Adrenal gland (tissue), 12 donors: Measurements from ENCODE around the gene SORT1. TPM values are rescaled to one million over a fixed set of nuclear protein-coding genes. Genes with fewer than 3 reads are reported as not detected.
"Not testable (repeated sequence)": the region's sequence is repeated elsewhere in the genome, so short reads cannot be mapped to it uniquely, and the experiment has no call there.

Experiments
- DNase-seq, 7 donors: peaks; one replicate each; pipeline ENCODE4 v3.0.0-alpha.2; 2019 to 2020
- H3K27ac ChIP-seq, 5 donors: fragments of 200-600 bp; sonication (generic) in 4 of 5; 1 replicate in 3 of 5; 2 replicates in 2 of 5; pipeline versions ENCODE4 v1.5.1 to v1.8.0; 2016 to 2020; ENCODE audit warnings: mild to moderate bottlenecking in 1 of 5
- H3K27me3 ChIP-seq: fragments of 200-600 bp; 2 replicates; pipeline ENCODE4 v1.8.0; 2021
- H3K36me3 ChIP-seq, 2 donors: fragments of 200-600 bp; replicated peaks in 1 of 2; 1 replicate in 1 of 2; 2 replicates in 1 of 2; pipeline versions ENCODE4 v1.5.1 to v1.8.0; 2018 to 2022
- H3K4me1 ChIP-seq, 2 donors: fragments of 200-600 bp; replicated peaks in 1 of 2; 1 replicate in 1 of 2; 2 replicates in 1 of 2; pipeline versions ENCODE4 v1.5.1 to v1.8.0; 2018 to 2021
- H3K4me3 ChIP-seq, 4 donors: fragments of 200-600 bp; sonication (generic) in 3 of 4; one replicate each; pipeline ENCODE4 v1.5.1; 2016 to 2018
- H3K9me3 ChIP-seq, 3 donors: fragments of 200-600 bp; sonication (generic) in 1 of 3; replicated peaks in 1 of 3; 1 replicate in 2 of 3; 2 replicates in 1 of 3; pipeline versions ENCODE4 v1.5.1 to v1.8.0; 2016 to 2021
- POLR2A ChIP-seq, 2 donors: fragments of 450-650 bp; IDR thresholded peaks; one replicate each; pipeline ENCODE4 v1.6.1; 2017; ENCODE audit warnings: antibody characterized with exemption in 2 of 2, mild to moderate bottlenecking in 2 of 2, moderate library complexity in 1 of 2
- WGBS, 4 donors: extraction: QIAGEN DNeasy Blood & Tissue Kit in 2 of 4; methylation state at CpG; one replicate each; pipeline versions ENCODE4 v1.1.5 to v1.1.7; 2013 to 2017; 5-methylcytosine and 5-hydroxymethylcytosine counted together
- intact Hi-C, 2 donors: fragments of 100-400 bp; cut with DNase I; formaldehyde crosslinking; loops; one replicate each; pipeline versions ENCODE4 v1.14.1 to v1.15.0; 2022 to 2023
- polyA plus RNA-seq, 3 donors: library from polyadenylated mRNA; stranded (reverse); fragments of 200-250 nt in 2 of 3; fragments of 350-450 nt in 1 of 3; fragmentation: Illumina TruSeq in 1 of 3; extraction: RNeasy Lipid Tissue Mini Kit (QIAGEN cat#74804) in 1 of 3; gene quantifications; one replicate each; pipeline ENCODE4 v1.2.3, GENCODE V29; 2013 to 2014
- total RNA-seq, 9 donors: library from RNA; depleted of rRNA in 4 of 9; stranded (reverse); fragments of >200 nt in 4 of 9; fragments of 120-200 nt in 1 of 9; fragmentation: NEBNext Ultra II Directional in 1 of 9; extraction: Animal tissue kit (Norgen Biotek cat#: 25700) in 1 of 9; gene quantifications; one replicate each; pipeline versions ENCODE4 v1.1.0 to v1.2.4, GENCODE V29; 2013 to 2023
- TF ChIP-seq, protein P1 (sequence below), 6 experiments: fragments of 450-650 bp in 4 of 6; fragments of 200-600 bp in 2 of 6; sonication (generic) in 1 of 6; IDR thresholded peaks; 1 replicate in 5 of 6; 2 replicates in 1 of 6; pipeline versions ENCODE4 v1.5.1 to v1.8.0; 2016 to 2021; ENCODE audit warnings: antibody characterized with exemption in 6 of 6, mild to moderate bottlenecking in 2 of 6, moderate library complexity in 1 of 6
- donor health status: healthy with polysubstance abuse.
- donor health status: Bipolar disorder and iron deficiency.
- donor health status: DM: yes; HTN: yes; CAD: no.
- donor health status: DM: no; HTN: no; CAD: no.
- donor health status: DM: no; HTN: no; CAD: no.
- donor health status: DM: yes; HTN: yes; CAD: no.

The SORT1 gene
- total and polyA plus RNA-seq, 12 donors: 13.4 to 56.8 (median 37.5) TPM

- Histone ChIP-seq H3K27me3 (no peaks in the 10 kb centered on the region), H3K4me1 (peaks cover 15 to 64% of the 10 kb centered on the region in 2 donors), H3K27ac (peak overlapping the region in 2 of 5 donors; percentile 17 to 78), H3K36me3 (peaks cover 0 to 9% of the 10 kb centered on the region in 2 donors), H3K4me3 (peak overlapping the region in 2 of 4 donors; percentile 52 to 84), H3K9me3 (no peaks in the 10 kb centered on the region)
- DNase-seq: peak in 3 of 7 donors; percentile 10 to 31 (median 28)
- intact Hi-C loops: loop anchor here (5.0 kb wide), 2 partner anchors 125 to 135 kb away; no protein-coding TSS in a partner anchor
- no peak for TF ChIP-seq POLR2A (IDR thresholded peaks at IDR 0.05)
- TF ChIP-seq, protein P1, sequence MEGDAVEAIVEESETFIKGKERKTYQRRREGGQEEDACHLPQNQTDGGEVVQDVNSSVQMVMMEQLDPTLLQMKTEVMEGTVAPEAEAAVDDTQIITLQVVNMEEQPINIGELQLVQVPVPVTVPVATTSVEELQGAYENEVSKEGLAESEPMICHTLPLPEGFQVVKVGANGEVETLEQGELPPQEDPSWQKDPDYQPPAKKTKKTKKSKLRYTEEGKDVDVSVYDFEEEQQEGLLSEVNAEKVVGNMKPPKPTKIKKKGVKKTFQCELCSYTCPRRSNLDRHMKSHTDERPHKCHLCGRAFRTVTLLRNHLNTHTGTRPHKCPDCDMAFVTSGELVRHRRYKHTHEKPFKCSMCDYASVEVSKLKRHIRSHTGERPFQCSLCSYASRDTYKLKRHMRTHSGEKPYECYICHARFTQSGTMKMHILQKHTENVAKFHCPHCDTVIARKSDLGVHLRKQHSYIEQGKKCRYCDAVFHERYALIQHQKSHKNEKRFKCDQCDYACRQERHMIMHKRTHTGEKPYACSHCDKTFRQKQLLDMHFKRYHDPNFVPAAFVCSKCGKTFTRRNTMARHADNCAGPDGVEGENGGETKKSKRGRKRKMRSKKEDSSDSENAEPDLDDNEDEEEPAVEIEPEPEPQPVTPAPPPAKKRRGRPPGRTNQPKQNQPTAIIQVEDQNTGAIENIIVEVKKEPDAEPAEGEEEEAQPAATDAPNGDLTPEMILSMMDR (IDR thresholded peaks at IDR 0.05): no peak
- 2 to 4% (median 3%) methylated on average over 25 to 46 of the region's 46 CpGs for WGBS, 4 donors
These were observed 692 bp downstream of the SORT1 start for GRCh38 chr1:109396871-109397580.

DNA sequence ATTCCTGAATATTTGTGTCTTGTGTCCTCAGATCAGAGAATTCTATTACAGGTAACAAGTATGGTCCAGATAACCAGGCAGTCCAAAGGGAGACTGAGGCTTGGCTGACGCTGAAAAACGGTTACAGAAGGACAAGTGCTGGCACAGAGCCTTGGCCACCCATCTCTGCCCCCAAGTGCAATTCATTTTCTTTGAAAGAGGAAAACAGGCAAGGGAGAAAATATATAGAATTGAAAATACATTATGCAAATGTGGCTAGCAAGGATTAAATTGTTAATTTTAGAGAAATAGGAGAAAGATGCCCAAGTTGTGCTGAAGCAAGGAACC, 1.2 kb downstream of the SORT1 start:
- Histone ChIP-seq H3K27me3 (no peaks in the 10 kb centered on the region), H3K9me3 (no peaks in the 10 kb centered on the region), H3K36me3 (peaks cover 0 to 4% of the 10 kb centered on the region in 2 donors), H3K27ac (peak overlapping the region in 3 of 5 donors; percentile 10 to 45 (median 17)), H3K4me3 (peak overlapping the region in 1 of 4 donors; percentile 84), H3K4me1 (peaks cover 19 to 70% of the 10 kb centered on the region in 2 donors)
- DNase-seq: no peak
- intact Hi-C loops: loop anchor here (5.0 kb wide), 2 partner anchors 124 to 134 kb away; no protein-coding TSS in a partner anchor
- 39 to 43% (median 40%) methylated on average over 2 of the region's 2 CpGs for WGBS, 4 donors
- TF ChIP-seq, protein P1 (IDR thresholded peaks at IDR 0.05): no peak
- TF ChIP-seq POLR2A (IDR thresholded peaks at IDR 0.05): no peak

DNA sequence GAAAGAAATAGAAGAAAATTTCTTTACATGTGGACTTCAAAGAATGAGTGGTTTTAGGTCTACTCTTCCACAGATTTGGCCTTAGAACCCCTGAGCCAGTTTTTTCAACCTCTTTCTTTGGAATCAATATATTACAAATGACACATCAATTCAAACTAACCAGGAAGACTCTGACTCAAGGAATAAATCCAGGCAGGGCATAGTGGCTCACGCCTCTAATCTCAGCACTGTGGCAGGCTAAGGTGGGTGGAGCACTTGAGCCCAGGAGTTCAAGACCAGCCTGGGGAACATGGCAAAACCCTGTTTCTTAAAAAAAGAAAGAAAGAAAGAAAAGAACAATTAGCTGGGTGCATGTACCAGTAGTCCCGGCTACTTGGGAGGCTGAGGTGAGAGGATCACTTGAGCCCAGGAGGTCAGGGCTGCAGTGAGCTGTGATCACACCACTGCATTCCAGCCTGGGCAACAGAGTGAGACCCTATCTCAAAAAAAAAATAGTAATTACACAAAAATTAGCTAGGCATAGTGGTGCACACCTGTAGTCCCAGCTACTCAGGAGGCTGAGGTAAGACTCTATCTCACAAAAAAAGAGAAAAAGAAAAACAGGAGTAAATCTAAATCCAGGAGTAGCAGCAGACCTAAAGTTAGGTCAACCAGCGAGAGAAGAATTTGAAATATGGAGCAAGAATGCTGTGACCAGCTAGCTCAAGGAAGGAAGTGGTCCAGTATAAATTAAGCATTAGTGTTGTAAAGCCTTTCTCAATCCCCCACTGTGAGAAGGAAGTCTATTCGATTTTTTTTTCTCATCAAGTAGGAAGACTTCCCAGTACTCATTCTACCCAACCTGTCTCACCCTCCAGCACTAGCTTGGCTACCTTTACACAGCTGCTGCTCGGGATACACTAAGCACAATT, 1.9 kb downstream of the SORT1 start:
- peak in 2 of 7 donors; percentile 17 to 39 for DNase-seq
- H3K36me3 ChIP-seq: no peaks in the 10 kb centered on the region
- TF ChIP-seq POLR2A (IDR thresholded peaks at IDR 0.05): no peak
- TF ChIP-seq, protein P1 (IDR thresholded peaks at IDR 0.05): no peak
- WGBS, 4 donors: 56 to 61% (median 59%) methylated on average over 5 of the region's 5 CpGs
- no peaks in the 10 kb centered on the region for H3K9me3 ChIP-seq
- H3K4me3 ChIP-seq: peak overlapping the region in 1 of 4 donors; percentile 84
- H3K27ac ChIP-seq: peak overlapping the region in 3 of 5 donors; percentile 10 to 45 (median 12)
- H3K4me1 ChIP-seq: peaks cover 25 to 76% of the 10 kb centered on the region in 2 donors
- no peaks in the 10 kb centered on the region for H3K27me3 ChIP-seq
- intact Hi-C loops: loop anchor here (5.0 kb wide), 2 partner anchors 124 to 134 kb away; no protein-coding TSS in a partner anchor

GRCh38 chr1:109395282-109395599, 2.5 kb downstream of the SORT1 start:
- H3K9me3 ChIP-seq, H3K36me3 ChIP-seq, H3K27me3 ChIP-seq, H3K4me3 ChIP-seq, H3K27ac ChIP-seq: not testable (repeated sequence)
- intact Hi-C loops: loop anchor here (5.0 kb wide), 2 partner anchors 123 to 133 kb away; no protein-coding TSS in a partner anchor
- DNase-seq: peak in 1 of 7 donors; percentile 26
- 55 to 74% (median 70%) methylated on average over 8 of the region's 8 CpGs for whole genome bisulfite sequencing, 4 donors
- H3K4me1 ChIP-seq: peaks cover 31 to 80% of the 10 kb centered on the region in 2 donors
